Fibroblast of the aortic adventitia (primary cell): ENCODE measurements around the gene SPTBN1. TPM values are rescaled to one million over a fixed set of nuclear protein-coding genes. Genes with fewer than 3 reads are reported as not detected.
"Not testable (repeated sequence)": the region's sequence is repeated elsewhere in the genome, so short reads cannot be mapped to it uniquely, and the experiment has no call there.

Source experiments
- DNase-seq: peaks from one replicate; pipeline ENCODE4 v3.0.0-alpha.2; 2010; ENCODE audit warnings: low read depth
- H3K4me3 ChIP-seq: 2 replicates; pipeline ENCODE4 v1.5.1; 2011; ENCODE audit warnings: low read depth, mild to moderate bottlenecking, control low read depth, low read length, moderate library complexity
- total RNA-seq: library from RNA; depleted of rRNA; stranded (reverse); fragments of >200 nt; gene quantifications from 2 replicates; pipeline ENCODE4 v1.2.3, GENCODE V29; 2012; ENCODE audit warnings: low replicate concordance
- TF ChIP-seq, protein P1 (sequence below): IDR thresholded peaks from 2 replicates; pipeline ENCODE4 v1.5.1; 2011; ENCODE audit warnings: mild to moderate bottlenecking, low read length, control low read depth, inconsistent platforms; ENCODE audit not compliant: insufficient read depth

SPTBN1 gene
- total RNA-seq, 1 donor = 293 TPM

DNA sequence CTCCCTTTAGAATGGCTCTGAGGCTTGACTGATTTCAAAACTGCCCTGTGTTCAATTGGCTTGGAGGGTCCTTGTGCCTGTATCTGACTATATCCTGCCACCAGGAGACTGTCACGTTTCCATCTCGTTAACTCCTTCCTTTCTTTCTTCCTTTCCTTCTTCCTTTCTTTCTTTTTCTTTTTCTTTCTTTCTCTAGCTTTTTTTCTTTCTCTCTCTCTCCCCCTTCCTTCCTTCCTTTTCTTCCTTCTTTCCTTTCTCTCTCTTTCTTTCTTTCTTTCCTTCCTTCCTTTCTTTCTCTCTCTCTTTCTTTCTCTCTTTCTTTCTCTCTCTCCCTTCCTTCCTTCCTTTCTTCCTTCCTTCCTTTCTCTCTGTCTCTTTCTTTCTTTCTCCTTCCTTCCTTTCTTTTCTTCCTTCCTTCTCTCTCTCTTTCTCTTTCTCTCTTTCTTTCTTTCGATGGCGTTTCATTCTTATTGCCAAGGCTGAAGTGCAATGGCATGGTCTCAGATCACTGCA, 229.2 kb downstream of the SPTBN1 start:
- TF ChIP-seq, protein P1, sequence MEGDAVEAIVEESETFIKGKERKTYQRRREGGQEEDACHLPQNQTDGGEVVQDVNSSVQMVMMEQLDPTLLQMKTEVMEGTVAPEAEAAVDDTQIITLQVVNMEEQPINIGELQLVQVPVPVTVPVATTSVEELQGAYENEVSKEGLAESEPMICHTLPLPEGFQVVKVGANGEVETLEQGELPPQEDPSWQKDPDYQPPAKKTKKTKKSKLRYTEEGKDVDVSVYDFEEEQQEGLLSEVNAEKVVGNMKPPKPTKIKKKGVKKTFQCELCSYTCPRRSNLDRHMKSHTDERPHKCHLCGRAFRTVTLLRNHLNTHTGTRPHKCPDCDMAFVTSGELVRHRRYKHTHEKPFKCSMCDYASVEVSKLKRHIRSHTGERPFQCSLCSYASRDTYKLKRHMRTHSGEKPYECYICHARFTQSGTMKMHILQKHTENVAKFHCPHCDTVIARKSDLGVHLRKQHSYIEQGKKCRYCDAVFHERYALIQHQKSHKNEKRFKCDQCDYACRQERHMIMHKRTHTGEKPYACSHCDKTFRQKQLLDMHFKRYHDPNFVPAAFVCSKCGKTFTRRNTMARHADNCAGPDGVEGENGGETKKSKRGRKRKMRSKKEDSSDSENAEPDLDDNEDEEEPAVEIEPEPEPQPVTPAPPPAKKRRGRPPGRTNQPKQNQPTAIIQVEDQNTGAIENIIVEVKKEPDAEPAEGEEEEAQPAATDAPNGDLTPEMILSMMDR = no peak
- H3K4me3 ChIP-seq = no peak overlapping the region
- DNase-seq = no peak

DNA sequence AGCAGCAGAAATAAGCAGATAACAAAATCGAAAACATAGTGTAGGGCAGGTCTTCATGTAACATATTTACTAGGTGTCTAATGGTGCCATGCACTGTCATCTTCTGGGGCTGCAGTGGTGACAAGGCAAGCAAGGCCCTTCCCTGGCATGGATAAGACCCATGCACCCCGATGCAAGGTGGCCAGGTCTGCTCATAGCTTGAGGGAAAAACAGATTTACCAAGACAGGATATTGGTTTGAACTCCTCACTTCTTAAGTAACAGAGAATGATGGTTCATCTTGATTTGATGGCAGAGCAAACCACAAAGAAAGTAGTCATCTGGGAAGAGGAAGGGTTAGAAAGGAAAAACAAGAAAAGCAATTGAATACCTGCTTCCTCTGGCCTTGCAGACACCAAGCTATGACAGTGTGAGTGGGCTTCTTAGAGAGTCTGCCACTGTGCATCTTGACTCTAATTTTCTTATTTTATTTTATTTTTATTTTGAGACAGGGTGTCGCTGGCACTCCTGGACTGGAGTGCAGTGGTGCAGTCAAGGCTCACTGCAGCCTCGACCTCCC, 231.5 kb downstream of the SPTBN1 start:
- TF ChIP-seq, protein P1 = no peak
- no peak overlapping the region for H3K4me3 ChIP-seq

DNA sequence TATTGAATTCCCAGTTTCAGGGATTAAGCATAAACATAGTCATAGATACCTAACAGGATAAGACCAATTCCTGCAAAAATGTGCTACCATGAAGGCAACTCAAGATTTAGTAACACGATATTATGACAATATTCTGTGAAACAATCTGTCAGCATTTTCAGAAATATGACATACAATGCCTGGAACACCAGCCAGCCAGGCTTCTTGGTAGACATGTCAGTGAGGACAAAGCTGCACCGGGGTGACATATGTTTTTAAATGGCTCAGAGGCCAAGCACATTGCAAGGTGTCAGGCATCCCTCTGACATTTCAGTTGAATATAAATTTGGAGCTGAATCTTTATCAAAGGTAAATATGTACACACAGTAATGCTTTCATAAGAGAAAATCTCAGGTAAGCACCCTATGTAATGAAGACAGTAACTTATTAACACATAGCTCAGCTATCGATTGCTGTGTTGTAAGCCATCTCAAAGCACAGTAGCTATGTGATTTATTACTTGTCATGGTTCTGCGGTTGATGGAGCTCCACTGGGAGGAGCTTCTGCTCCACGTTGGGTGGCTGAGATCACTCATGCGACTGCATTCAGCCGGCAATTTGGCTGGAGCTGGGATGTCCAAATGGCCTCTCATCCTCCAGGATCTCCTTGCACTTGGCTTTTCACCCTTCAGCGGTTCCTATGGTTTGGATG, 235.5 kb downstream of the SPTBN1 start:
- DNase-seq = no peak
- TF ChIP-seq, protein P1 = no peak
- H3K4me3 ChIP-seq = no peak overlapping the region

More for the DNA sequence above, 231.5 kb downstream of the SPTBN1 start:
- no peak for DNase-seq

DNA sequence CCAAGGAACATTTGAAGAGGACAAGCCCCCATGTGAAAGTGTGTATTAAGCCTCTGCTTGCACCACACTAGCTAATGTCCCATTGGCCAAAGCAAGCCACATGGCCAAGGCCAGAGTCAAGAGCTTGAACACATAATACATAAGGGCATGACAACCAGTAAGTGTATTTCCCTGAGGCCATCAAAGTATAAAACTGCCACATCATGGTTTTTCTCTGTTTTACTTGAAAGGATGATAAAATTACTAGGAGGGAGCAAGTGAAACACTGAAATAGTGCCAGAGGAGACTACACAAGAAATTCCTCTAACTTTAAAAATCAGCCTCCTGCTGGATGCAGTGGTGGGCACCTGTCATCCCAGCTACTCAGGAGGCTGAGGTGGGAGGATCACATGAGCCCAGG, 236.4 kb downstream of the SPTBN1 start:
- TF ChIP-seq, protein P1 = no peak
- no peak overlapping the region for H3K4me3 ChIP-seq
- DNase-seq = no peak

DNA sequence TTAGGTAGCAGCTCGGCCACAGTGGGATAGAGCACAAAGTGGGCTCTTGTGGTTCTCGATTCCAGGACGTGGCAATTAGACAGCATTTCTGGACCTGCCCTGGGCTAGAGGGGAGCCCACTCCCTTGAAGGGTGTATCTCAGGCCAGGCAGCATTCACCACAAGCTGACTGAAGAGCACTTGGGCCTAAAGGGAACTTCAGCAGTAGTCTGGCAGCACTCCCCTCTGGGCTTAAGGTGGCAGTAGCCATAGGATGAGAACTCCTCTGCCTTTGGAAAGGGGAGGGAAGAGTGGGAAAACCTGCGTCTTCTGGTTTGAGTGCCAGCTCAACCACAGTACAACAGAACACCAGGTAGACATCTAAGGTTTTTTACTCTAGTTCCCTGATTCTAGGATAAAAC, 239.3 kb downstream of the SPTBN1 start:
- H3K4me3 ChIP-seq = no peak overlapping the region
- DNase-seq = no peak
- TF ChIP-seq, protein P1 = no peak

DNA sequence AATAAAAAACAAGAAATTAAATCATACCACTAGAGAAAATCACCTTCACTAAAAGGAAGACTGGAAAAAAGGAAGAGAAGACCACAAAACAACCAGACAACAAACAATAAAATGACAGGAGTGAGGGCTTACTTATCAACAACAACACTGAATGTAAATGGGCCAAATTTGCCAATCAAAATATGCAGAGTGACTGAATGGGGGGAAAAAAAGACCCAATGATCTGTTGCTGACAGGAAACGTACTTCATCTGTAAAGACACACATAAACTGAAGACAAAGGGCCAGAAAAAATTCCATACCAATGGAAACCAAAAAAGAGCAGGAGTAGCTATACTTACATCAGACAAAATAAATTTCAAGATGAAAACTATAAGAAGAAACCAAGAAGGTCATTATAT, 241.8 kb downstream of the SPTBN1 start:
- DNase-seq = no peak
- no peak overlapping the region for H3K4me3 ChIP-seq
- TF ChIP-seq, protein P1 = no peak

DNA sequence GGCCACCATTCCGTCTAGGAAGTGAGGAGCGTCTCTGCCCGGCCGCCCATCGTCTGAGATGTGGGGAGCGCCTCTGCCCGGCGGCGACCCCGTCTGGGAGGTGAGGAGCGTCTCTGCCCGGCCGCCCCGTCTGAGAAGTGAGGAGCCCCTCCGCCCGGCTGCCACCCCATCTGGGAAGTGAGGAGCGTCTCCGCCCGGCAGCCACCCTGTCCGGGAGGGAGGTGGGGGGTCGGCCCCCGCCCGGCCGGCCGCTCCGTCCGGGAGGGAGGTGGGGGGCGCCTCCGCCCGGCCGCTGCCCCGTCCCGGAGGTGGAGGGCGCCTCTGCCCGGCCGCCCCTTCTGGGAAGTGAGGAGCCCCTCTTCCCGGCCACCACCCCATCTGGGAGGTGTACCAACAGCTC, 242.8 kb downstream of the SPTBN1 start:
- DNase-seq, H3K4me3 ChIP-seq: not testable (repeated sequence)
